Stomach (tissue), 19 donors: Measurements from ENCODE around the gene FGL2. TPM values are rescaled to one million over a fixed set of nuclear protein-coding genes. Genes with fewer than 3 reads are reported as not detected.

Experiments
- DNase-seq, 2 donors: peaks; one replicate each; pipeline versions ENCODE4 v3.0.0 to v3.0.0-alpha.2; 2013 to 2019
- H3K27ac ChIP-seq, 5 donors: fragments of 200-600 bp in 4 of 5; sonication (generic) in 4 of 5; one replicate each; pipeline ENCODE4 v1.5.1; 2013 to 2019; ENCODE audit warnings: mild to moderate bottlenecking in 1 of 5, moderate library complexity in 1 of 5
- H3K27me3 ChIP-seq, 3 donors: fragments of 200-600 bp; sonication (generic); one replicate each; pipeline ENCODE4 v1.5.1; 2017 to 2019; ENCODE audit warnings: mixed run types in 1 of 3
- H3K36me3 ChIP-seq, 4 donors: fragments of 200-600 bp; sonication (generic); 1 replicate in 3 of 4; 2 replicates in 1 of 4; pipeline ENCODE4 v1.5.1; 2016 to 2019
- H3K4me1 ChIP-seq, 4 donors: fragments of 200-600 bp; sonication (generic); one replicate each; pipeline ENCODE4 v1.5.1; 2016 to 2019
- H3K4me3 ChIP-seq, 4 donors: fragments of 200-600 bp; sonication (generic) in 3 of 4; one replicate each; pipeline ENCODE4 v1.5.1; 2016 to 2019; ENCODE audit warnings: mild to moderate bottlenecking in 1 of 4
- H3K9me3 ChIP-seq, 4 donors: fragments of 200-600 bp; sonication (generic); one replicate each; pipeline ENCODE4 v1.5.1; 2016 to 2019
- EP300 ChIP-seq: sonication (generic); formaldehyde crosslinking; IDR thresholded peaks from one replicate; pipeline ENCODE4 v1.6.1; 2017; ENCODE audit warnings: antibody characterized with exemption
- POLR2A ChIP-seq, 4 donors: fragments of 450-650 bp; IDR thresholded peaks; one replicate each; pipeline ENCODE4 v1.6.1; 2016; ENCODE audit warnings: antibody characterized with exemption in 4 of 4, control low read depth in 2 of 4, mild to moderate bottlenecking in 1 of 4, moderate library complexity in 1 of 4
- POLR2AphosphoS5 ChIP-seq, 3 donors: sonication (generic); formaldehyde crosslinking; IDR thresholded peaks; one replicate each; pipeline ENCODE4 v1.6.1; 2016; ENCODE audit warnings: antibody characterized with exemption in 3 of 3
- WGBS, 5 donors: extraction: QIAGEN DNeasy Blood & Tissue Kit in 3 of 5; methylation state at CpG; one replicate each; pipeline versions ENCODE4 v1.1.5 to v1.1.7; 2013 to 2018; 5-methylcytosine and 5-hydroxymethylcytosine counted together
- intact Hi-C: fragments of 100-400 bp; cut with DNase I; formaldehyde crosslinking; loops from one replicate; pipeline ENCODE4 v1.15.1; 2023; ENCODE audit warnings: low total_unique reads
- long read RNA-seq, 10 donors: transcript quantifications; one replicate each; lab custom pipeline, GENCODE V29; 2026
- polyA plus RNA-seq, 3 donors: library from polyadenylated mRNA; stranded (reverse); fragments of 200-250 nt; gene quantifications; one replicate each; pipeline ENCODE4 v1.2.3, GENCODE V29; 2013
- total RNA-seq, 5 donors: library from RNA; depleted of rRNA; stranded (reverse); fragments of >200 nt; gene quantifications; one replicate each; pipeline versions ENCODE4 v1.1.0 to v1.2.3, GENCODE V29; 2014 to 2016
- TF ChIP-seq, protein P1 (sequence below), 7 experiments: fragments of 450-650 bp in 4 of 7; fragments of 200-600 bp in 3 of 7; sonication (generic) in 3 of 7; IDR thresholded peaks; one replicate each; pipeline ENCODE4 v1.5.1; 2016 to 2019; ENCODE audit warnings: antibody characterized with exemption in 7 of 7, control low read depth in 2 of 7, mild to moderate bottlenecking in 1 of 7
- donor health status: healthy with polysubstance abuse.
- donor health status: Bipolar disorder and iron deficiency.
- donor health status: healthy.

The FGL2 gene, protein sequence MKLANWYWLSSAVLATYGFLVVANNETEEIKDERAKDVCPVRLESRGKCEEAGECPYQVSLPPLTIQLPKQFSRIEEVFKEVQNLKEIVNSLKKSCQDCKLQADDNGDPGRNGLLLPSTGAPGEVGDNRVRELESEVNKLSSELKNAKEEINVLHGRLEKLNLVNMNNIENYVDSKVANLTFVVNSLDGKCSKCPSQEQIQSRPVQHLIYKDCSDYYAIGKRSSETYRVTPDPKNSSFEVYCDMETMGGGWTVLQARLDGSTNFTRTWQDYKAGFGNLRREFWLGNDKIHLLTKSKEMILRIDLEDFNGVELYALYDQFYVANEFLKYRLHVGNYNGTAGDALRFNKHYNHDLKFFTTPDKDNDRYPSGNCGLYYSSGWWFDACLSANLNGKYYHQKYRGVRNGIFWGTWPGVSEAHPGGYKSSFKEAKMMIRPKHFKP
- total RNA-seq (100 to 1,000 TPM in 1 of 5 donors, 10 to 100 TPM in 2, 1 to 10 TPM in 1, under 1 TPM in 1; 0.87 to 179 (median 31.7) TPM), polyA plus RNA-seq (10 to 100 TPM in 1 of 3 donors, 1 to 10 TPM in 2; 3.2 to 19.1 (median 7.5) TPM)
- long read RNA-seq, donor 1, full-length matches to known transcripts: 24 of 24 reads
- long read RNA-seq, donor 1, partial matches to known transcripts: 0 of 24 reads
- long read RNA-seq, donor 1, other reads (novel, unspliced or antisense): 0 of 24 reads
- long read RNA-seq, donor 2, full-length matches to known transcripts: 14 of 14 reads
- long read RNA-seq, donor 2, partial matches to known transcripts: 0 of 14 reads
- long read RNA-seq, donor 2, other reads (novel, unspliced or antisense): 0 of 14 reads
- long read RNA-seq, donor 3, full-length matches to known transcripts: 3 of 3 reads
- long read RNA-seq, donor 3, partial matches to known transcripts: 0 of 3 reads
- long read RNA-seq, donor 3, other reads (novel, unspliced or antisense): 0 of 3 reads
- long read RNA-seq, donor 4: 0 reads
- long read RNA-seq, donor 5, full-length matches to known transcripts: 20 of 20 reads
- long read RNA-seq, donor 5, partial matches to known transcripts: 0 of 20 reads
- long read RNA-seq, donor 5, other reads (novel, unspliced or antisense): 0 of 20 reads
- long read RNA-seq, donor 6, full-length matches to known transcripts: 42 of 42 reads
- long read RNA-seq, donor 6, partial matches to known transcripts: 0 of 42 reads
- long read RNA-seq, donor 6, other reads (novel, unspliced or antisense): 0 of 42 reads
- long read RNA-seq, donor 7, full-length matches to known transcripts: 32 of 32 reads
- long read RNA-seq, donor 7, partial matches to known transcripts: 0 of 32 reads
- long read RNA-seq, donor 7, other reads (novel, unspliced or antisense): 0 of 32 reads
- long read RNA-seq, donor 8, full-length matches to known transcripts: 8 of 8 reads
- long read RNA-seq, donor 8, partial matches to known transcripts: 0 of 8 reads
- long read RNA-seq, donor 8, other reads (novel, unspliced or antisense): 0 of 8 reads
- long read RNA-seq, donor 9, full-length matches to known transcripts: 6 of 6 reads
- long read RNA-seq, donor 9, partial matches to known transcripts: 0 of 6 reads
- long read RNA-seq, donor 9, other reads (novel, unspliced or antisense): 0 of 6 reads
- long read RNA-seq, donor 10, full-length matches to known transcripts: 8 of 8 reads
- long read RNA-seq, donor 10, partial matches to known transcripts: 0 of 8 reads
- long read RNA-seq, donor 10, other reads (novel, unspliced or antisense): 0 of 8 reads

DNA sequence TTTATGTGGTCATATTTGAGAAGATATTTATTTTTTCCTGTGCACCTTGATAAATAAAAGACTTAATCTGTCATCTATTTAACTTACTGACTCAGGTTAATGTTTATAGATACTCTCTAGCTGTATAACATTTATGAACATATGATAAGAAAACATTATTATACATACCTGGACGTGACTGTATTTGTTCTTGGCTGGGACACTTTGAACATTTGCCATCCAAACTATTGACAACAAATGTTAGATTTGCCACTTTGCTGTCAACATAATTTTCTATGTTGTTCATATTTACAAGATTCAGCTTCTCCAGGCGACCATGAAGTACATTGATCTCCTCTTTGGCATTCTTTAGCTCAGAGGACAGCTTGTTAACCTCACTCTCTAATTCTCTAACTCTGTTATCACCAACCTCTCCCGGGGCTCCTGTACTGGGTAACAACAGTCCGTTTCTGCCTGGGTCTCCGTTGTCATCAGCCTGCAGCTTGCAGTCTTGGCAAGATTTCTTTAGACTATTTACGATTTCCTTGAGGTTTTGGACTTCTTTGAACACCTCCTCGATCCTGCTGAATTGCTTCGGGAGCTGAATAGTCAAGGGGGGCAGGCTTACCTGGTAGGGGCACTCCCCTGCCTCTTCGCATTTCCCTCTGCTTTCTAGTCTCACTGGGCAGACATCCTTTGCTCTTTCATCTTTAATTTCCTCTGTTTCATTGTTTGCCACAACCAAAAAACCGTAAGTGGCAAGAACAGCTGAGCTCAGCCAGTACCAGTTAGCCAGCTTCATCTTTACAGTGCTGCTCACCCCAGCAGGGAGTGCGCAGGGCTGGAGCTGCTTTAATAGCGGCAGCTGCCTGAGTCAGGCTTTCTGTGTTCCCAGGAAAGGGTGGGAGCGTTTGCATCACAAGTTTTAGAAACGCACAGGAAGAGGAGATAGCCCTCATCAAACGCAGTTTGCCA lies at the start of gene FGL2:
TSS of gene FGL2 (minus strand) at position 807 of the 954 bp plus-strand sequence. CDS start at position 781, 26 bp downstream.
- Histone ChIP-seq H3K27me3 (no peaks in the 10 kb centered on the region), H3K9me3 (no peaks in the 10 kb centered on the region), H3K4me1 (peaks cover 5 to 50% (median 12%) of the 10 kb centered on the region in 4 donors), H3K36me3 (no peaks in the 10 kb centered on the region), H3K27ac (peak within 1 kb of the TSS in 4 of 5 donors; percentile 38 to 79 (median 65)), H3K4me3 (peak within 1 kb of the TSS; percentile 42 to 55 (median 46))
- TF ChIP-seq POLR2AphosphoS5 (IDR thresholded peaks at IDR 0.05) (peak; percentile 68 to 78 (median 78)), EP300 (no peak), POLR2A (IDR thresholded peaks at IDR 0.05) (no peak)
- TF ChIP-seq, protein P1, sequence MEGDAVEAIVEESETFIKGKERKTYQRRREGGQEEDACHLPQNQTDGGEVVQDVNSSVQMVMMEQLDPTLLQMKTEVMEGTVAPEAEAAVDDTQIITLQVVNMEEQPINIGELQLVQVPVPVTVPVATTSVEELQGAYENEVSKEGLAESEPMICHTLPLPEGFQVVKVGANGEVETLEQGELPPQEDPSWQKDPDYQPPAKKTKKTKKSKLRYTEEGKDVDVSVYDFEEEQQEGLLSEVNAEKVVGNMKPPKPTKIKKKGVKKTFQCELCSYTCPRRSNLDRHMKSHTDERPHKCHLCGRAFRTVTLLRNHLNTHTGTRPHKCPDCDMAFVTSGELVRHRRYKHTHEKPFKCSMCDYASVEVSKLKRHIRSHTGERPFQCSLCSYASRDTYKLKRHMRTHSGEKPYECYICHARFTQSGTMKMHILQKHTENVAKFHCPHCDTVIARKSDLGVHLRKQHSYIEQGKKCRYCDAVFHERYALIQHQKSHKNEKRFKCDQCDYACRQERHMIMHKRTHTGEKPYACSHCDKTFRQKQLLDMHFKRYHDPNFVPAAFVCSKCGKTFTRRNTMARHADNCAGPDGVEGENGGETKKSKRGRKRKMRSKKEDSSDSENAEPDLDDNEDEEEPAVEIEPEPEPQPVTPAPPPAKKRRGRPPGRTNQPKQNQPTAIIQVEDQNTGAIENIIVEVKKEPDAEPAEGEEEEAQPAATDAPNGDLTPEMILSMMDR (IDR thresholded peaks at IDR 0.05): no peak
- intact Hi-C loops: no loop called here
- DNase-seq: peak; percentile 42 to 74
- 4 to 10% (median 5%) methylated on average over 14 to 15 of the region's 15 CpGs for WGBS, 5 donors

DNA sequence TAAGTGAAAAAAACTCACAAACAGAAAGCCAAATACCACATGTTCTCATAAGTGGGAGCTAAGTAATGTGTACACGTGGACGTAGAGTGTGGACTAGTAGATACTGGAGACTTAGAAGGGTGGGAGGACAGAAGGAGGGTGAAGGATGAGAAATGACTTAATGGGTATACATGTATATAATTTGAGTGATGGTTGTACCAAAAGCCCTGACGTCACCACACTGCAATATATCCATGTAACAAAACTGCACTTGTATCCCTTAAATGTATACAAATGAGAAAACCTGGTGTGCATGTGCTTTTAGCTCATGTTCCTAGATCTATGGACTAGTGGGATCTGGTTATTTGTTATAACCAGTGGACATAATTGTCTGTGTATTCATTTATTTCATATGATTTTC lies 48.5 kb upstream of the FGL2 start:
- Histone ChIP-seq H3K4me3 (no peak overlapping the region), H3K27ac (no peak overlapping the region), H3K36me3 (no peaks in the 10 kb centered on the region), H3K27me3 (no peaks in the 10 kb centered on the region), H3K4me1 (peaks cover 0 to 26% (median 10%) of the 10 kb centered on the region in 4 donors), H3K9me3 (no peaks in the 10 kb centered on the region)
- DNase-seq: no peak
- 75 to 83% (median 79%) methylated on average over 3 of the region's 3 CpGs for WGBS, 5 donors
- intact Hi-C loops: no loop called here
- no peak for TF ChIP-seq POLR2A (IDR thresholded peaks at IDR 0.05)
- TF ChIP-seq EP300: no peak

DNA sequence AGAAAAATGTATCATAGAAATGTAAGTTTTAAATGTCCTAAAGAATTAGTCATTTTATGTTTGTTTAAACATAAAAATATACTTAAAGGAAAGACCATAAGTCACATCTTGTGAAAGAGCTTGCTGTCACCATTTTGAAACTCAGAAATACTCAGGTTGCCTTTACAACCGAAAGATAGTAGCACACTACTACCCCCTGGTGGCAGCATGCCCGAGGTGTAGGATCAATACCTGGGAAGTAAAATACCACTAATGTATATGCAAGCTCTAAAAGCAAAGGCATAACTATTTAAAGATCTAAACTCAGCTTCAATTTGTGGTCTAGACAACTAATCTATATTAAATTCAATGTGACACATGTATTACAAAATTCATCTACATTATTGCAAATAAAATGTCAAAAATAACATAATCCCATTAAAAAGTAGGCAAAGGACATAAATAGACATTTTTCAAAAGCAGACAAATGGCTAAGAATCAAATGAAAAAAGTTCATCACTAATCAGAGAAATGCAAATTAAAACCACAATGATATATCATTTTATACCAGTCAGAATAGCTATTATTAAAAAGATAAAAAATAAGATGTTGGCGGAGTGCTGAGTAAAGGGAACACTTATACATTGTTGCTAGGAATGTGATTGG lies 47.7 kb upstream of the FGL2 start:
- DNase-seq: peak; percentile 86 to 87
- Histone ChIP-seq H3K27ac (no peak overlapping the region), H3K27me3 (no peaks in the 10 kb centered on the region), H3K36me3 (peaks cover 0 to 4% (median 0%) of the 10 kb centered on the region in 4 donors), H3K4me3 (no peak overlapping the region), H3K9me3 (no peaks in the 10 kb centered on the region), H3K4me1 (peaks cover 0 to 26% (median 10%) of the 10 kb centered on the region in 4 donors)
- intact Hi-C loops: no loop called here
- TF ChIP-seq, protein P1 (IDR thresholded peaks at IDR 0.05): peak in 5 of 7 experiments; percentile 51 to 75 (median 69)
- TF ChIP-seq POLR2AphosphoS5 (IDR thresholded peaks at IDR 0.05): peak in 1 of 3 donors; percentile 16
- TF ChIP-seq EP300: no peak
- WGBS, 5 donors: 29 to 33% (median 33%) methylated on average over 3 of the region's 3 CpGs
